Keratinocyte (primary cell): ENCODE results near the gene LATS2. TPM values are rescaled to one million over a fixed set of nuclear protein-coding genes. Genes with fewer than 3 reads are reported as not detected.

ENCODE experiments used
- DNase-seq: peaks from one replicate; pipeline ENCODE4 v3.0.0-alpha.2; 2011; ENCODE audit warnings: low read depth, missing footprints, low spot score
- FAIRE-seq: peaks from 2 replicates; lab custom pipeline; 2011; peaks lifted over from hg19 to GRCh38; lab: Jason Lieb, UNC
- H2AFZ ChIP-seq: 2 replicates; pipeline ENCODE4 v1.6.0; 2012; ENCODE audit warnings: low read length, control low read depth, inconsistent platforms; ENCODE audit not compliant: control insufficient read depth
- H3K27ac ChIP-seq: 2 replicates; pipeline ENCODE4 v1.5.1; 2011; ENCODE audit warnings: low read length; ENCODE audit not compliant: control insufficient read depth, insufficient read depth
- H3K27me3 ChIP-seq: 3 replicates; pipeline ENCODE4 v1.6.0; 2011; ENCODE audit warnings: low read length; ENCODE audit not compliant: control insufficient read depth, insufficient read depth; ENCODE audit errors: extremely low read depth
- H3K36me3 ChIP-seq, 2 experiments: 2 replicates in 1 of 2; 3 replicates in 1 of 2; pipeline ENCODE4 v1.5.1; 2011; ENCODE audit warnings: low read length in 2 of 2, mild to moderate bottlenecking in 1 of 2; ENCODE audit not compliant: control insufficient read depth in 2 of 2, insufficient read depth in 2 of 2; ENCODE audit errors: extremely low read depth in 1 of 2
- H3K4me1 ChIP-seq: 3 replicates; pipeline ENCODE4 v1.5.1; 2011; ENCODE audit warnings: low read length; ENCODE audit not compliant: control insufficient read depth, insufficient read depth; ENCODE audit errors: extremely low read depth
- H3K4me2 ChIP-seq: 3 replicates; pipeline ENCODE4 v1.6.0; 2011; ENCODE audit warnings: low read depth, low read length; ENCODE audit not compliant: control insufficient read depth, insufficient read depth; ENCODE audit errors: extremely low read depth
- H3K4me3 ChIP-seq, 3 experiments: fragments of 200-600 bp in 1 of 3; sonication (generic) in 1 of 3; 2 replicates in 2 of 3; 3 replicates in 1 of 3; pipeline ENCODE4 v1.5.1; 2011 to 2016; ENCODE audit warnings: low read length in 3 of 3, mild to moderate bottlenecking in 3 of 3, control low read depth in 2 of 3, inconsistent platforms in 1 of 3, low read depth in 1 of 3, mixed read lengths in 1 of 3, mixed run types in 1 of 3, moderate library complexity in 1 of 3; ENCODE audit not compliant: control insufficient read depth in 2 of 3, insufficient read depth in 2 of 3; ENCODE audit errors: extremely low read depth in 1 of 3
- H3K79me2 ChIP-seq: 2 replicates; pipeline ENCODE4 v1.6.0; 2012; ENCODE audit warnings: low read length; ENCODE audit not compliant: control insufficient read depth, insufficient read depth
- H3K9ac ChIP-seq: 3 replicates; pipeline ENCODE4 v1.6.0; 2011; ENCODE audit warnings: low read length; ENCODE audit not compliant: control insufficient read depth, insufficient read depth; ENCODE audit errors: extremely low read depth
- H3K9me1 ChIP-seq: 3 replicates; pipeline ENCODE4 v1.6.0; 2011; ENCODE audit warnings: low read length; ENCODE audit not compliant: control insufficient read depth, insufficient read depth; ENCODE audit errors: extremely low read depth
- H3K9me3 ChIP-seq: 2 replicates; pipeline ENCODE4 v1.5.1; 2012; ENCODE audit warnings: low read depth, low read length; ENCODE audit not compliant: control insufficient read depth
- H4K20me1 ChIP-seq: 3 replicates; pipeline ENCODE4 v1.6.0; 2011; ENCODE audit warnings: low read length; ENCODE audit not compliant: control insufficient read depth, insufficient read depth; ENCODE audit errors: extremely low read depth
- EZH2 ChIP-seq: IDR thresholded peaks from one replicate; pipeline ENCODE4 v1.6.1; 2012; ENCODE audit warnings: inconsistent platforms, mild to moderate bottlenecking, low read length, moderate library complexity
- dilution Hi-C: fragments of 300-500 bp; cut with MboI; formaldehyde crosslinking; loops from one replicate; pipeline ENCODE4 v1.7.0; 2020; ENCODE audit warnings: low sequenced_read_pairs; ENCODE audit not compliant: extremely low pct_ligation_motif_present
- polyA plus RNA-seq, 5 experiments: library from polyadenylated mRNA; depleted of rRNA in 3 of 5; stranded (reverse) in 3 of 5; stranded (forward) in 1 of 5; unstranded in 1 of 5; fragments of >200 nt; gene quantifications; 1 replicate in 1 of 5; 2 replicates in 3 of 5; 3 replicates in 1 of 5; pipeline versions ENCODE4 v1.2.1 to v1.2.3, GENCODE V29; 2011 to 2012; ENCODE audit warnings: missing spikeins in 2 of 5, low read depth in 1 of 5, low replicate concordance in 1 of 5
- TF ChIP-seq, protein P1 (sequence below), 3 experiments: IDR thresholded peaks in 1 of 3; conservative IDR thresholded peaks in 1 of 3; optimal IDR thresholded peaks in 1 of 3; 2 replicates in 2 of 3; 3 replicates in 1 of 3; pipeline versions ENCODE3 to v1.5.1; 2011; ENCODE audit warnings: low read length in 3 of 3, mild to moderate bottlenecking in 3 of 3, moderate library complexity in 2 of 3, control low read depth in 1 of 3, inconsistent platforms in 1 of 3; ENCODE audit not compliant: insufficient read depth in 2 of 3; ENCODE audit errors: extremely low read depth in 1 of 3

Gene LATS2
- polyA plus RNA-seq, 1 donor (not counting 4 experiments of a cell fraction or from before 2014, with no cell fraction given), result 6.7 TPM

GRCh38 chr13:21014502-21015170 is 46.8 kb downstream of the LATS2 start:
- Histone ChIP-seq H3K36me3 (peaks cover 0 to 3% of the 10 kb centered on the region in 2 experiments), H3K4me3 (no peak overlapping the region), H3K9ac (no peak overlapping the region), H3K79me2 (peaks cover 75% of the 10 kb centered on the region), H3K27ac (no peak overlapping the region), H3K27me3 (no peaks in the 10 kb centered on the region), H3K4me2 (no peak overlapping the region), H3K9me1 (no peaks in the 10 kb centered on the region), H4K20me1 (peaks cover 12% of the 10 kb centered on the region), H2AFZ (no peak overlapping the region), H3K4me1 (peaks cover 22% of the 10 kb centered on the region), H3K9me3 (no peaks in the 10 kb centered on the region)
- dilution Hi-C loops, result no loop called here
- DNase-seq, result no peak
- no peak for FAIRE-seq
- no peak for TF ChIP-seq EZH2
- TF ChIP-seq, protein P1, sequence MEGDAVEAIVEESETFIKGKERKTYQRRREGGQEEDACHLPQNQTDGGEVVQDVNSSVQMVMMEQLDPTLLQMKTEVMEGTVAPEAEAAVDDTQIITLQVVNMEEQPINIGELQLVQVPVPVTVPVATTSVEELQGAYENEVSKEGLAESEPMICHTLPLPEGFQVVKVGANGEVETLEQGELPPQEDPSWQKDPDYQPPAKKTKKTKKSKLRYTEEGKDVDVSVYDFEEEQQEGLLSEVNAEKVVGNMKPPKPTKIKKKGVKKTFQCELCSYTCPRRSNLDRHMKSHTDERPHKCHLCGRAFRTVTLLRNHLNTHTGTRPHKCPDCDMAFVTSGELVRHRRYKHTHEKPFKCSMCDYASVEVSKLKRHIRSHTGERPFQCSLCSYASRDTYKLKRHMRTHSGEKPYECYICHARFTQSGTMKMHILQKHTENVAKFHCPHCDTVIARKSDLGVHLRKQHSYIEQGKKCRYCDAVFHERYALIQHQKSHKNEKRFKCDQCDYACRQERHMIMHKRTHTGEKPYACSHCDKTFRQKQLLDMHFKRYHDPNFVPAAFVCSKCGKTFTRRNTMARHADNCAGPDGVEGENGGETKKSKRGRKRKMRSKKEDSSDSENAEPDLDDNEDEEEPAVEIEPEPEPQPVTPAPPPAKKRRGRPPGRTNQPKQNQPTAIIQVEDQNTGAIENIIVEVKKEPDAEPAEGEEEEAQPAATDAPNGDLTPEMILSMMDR (optimal IDR thresholded peaks at IDR 0.05 in 1 of 3, IDR thresholded peaks at IDR 0.05 in 1 of 3, conservative IDR thresholded peaks at IDR 0.05 in 1 of 3; ENCODE audit: extremely low read depth in 1 of 3, insufficient read depth in 2 of 3, low read length in 3 of 3), result no peak

DNA sequence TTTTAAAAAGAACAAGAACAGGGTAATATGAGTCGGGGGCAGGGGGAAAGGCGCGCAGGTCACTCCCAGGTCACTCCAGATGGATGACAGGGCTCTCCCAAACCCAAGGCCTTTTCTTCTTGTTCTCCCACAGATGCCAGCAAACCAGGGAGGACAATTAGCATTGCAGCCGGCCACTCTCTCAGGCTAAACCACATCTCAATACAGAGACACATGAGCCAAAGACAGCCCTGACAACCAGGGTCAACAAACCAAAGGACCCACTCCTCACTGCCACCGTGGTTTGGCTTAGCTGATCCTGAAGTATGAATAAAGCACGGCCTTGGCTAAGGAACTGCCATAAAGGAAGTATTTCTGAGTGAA is 47.3 kb downstream of the LATS2 start:
- Histone ChIP-seq H2AFZ (no peak overlapping the region), H4K20me1 (peaks cover 12% of the 10 kb centered on the region), H3K79me2 (peaks cover 80% of the 10 kb centered on the region), H3K4me3 (no peak overlapping the region), H3K9me1 (no peaks in the 10 kb centered on the region), H3K9ac (no peak overlapping the region), H3K27ac (no peak overlapping the region), H3K9me3 (no peaks in the 10 kb centered on the region), H3K36me3 (peaks cover 0 to 3% of the 10 kb centered on the region in 2 experiments), H3K27me3 (no peaks in the 10 kb centered on the region), H3K4me1 (peaks cover 22% of the 10 kb centered on the region), H3K4me2 (no peak overlapping the region)
- no peak for FAIRE-seq
- dilution Hi-C loops, result no loop called here
- no peak for DNase-seq
- TF ChIP-seq, protein P1 (optimal IDR thresholded peaks at IDR 0.05 in 1 of 3, IDR thresholded peaks at IDR 0.05 in 1 of 3, conservative IDR thresholded peaks at IDR 0.05 in 1 of 3; ENCODE audit: extremely low read depth in 1 of 3, insufficient read depth in 2 of 3, low read length in 3 of 3), result no peak
- TF ChIP-seq EZH2, result no peak
